Thoracic aorta (tissue), 2 donors: ENCODE data around the gene VPS50. TPM values are rescaled to one million over a fixed set of nuclear protein-coding genes. Genes with fewer than 3 reads are reported as not detected.

ENCODE experiments used
- ATAC-seq: fragments of 150-250 bp; one replicate; pipeline ENCODE4 v1.8.0; 2017; ENCODE audit warnings: low read depth; ENCODE audit not compliant: insufficient number of reproducible peaks, low FRiP score
- DNase-seq: peaks from one replicate; pipeline ENCODE4 v3.0.0-alpha.2; 2020; ENCODE audit warnings: low spot score
- H3K27ac ChIP-seq, 2 donors: fragments of 200-600 bp; sonication (generic); 1 replicate in 1 of 2; 2 replicates in 1 of 2; pipeline ENCODE4 v1.5.1; 2016; ENCODE audit warnings: mild to moderate bottlenecking in 2 of 2, moderate library complexity in 2 of 2
- H3K27me3 ChIP-seq: fragments of 200-600 bp; sonication (generic); replicated peaks from 2 replicates; pipeline ENCODE4 v1.6.0; 2016; ENCODE audit warnings: mild to moderate bottlenecking; ENCODE audit not compliant: insufficient read depth
- H3K36me3 ChIP-seq: fragments of 200-600 bp; sonication (generic); one replicate; pipeline ENCODE4 v1.5.1; 2016
- H3K4me1 ChIP-seq, 2 donors: fragments of 200-600 bp; sonication (generic); 1 replicate in 1 of 2; 2 replicates in 1 of 2; pipeline versions ENCODE4 v1.5.1 to v1.6.0; 2016; ENCODE audit warnings: low read depth in 2 of 2, mild to moderate bottlenecking in 1 of 2; ENCODE audit not compliant: control insufficient read depth in 1 of 2
- H3K4me3 ChIP-seq: fragments of 200-600 bp; sonication (generic); 2 replicates; pipeline ENCODE4 v1.5.1; 2016; ENCODE audit warnings: mild to moderate bottlenecking
- H3K9me3 ChIP-seq: fragments of 200-600 bp; sonication (generic); 2 replicates; pipeline ENCODE4 v1.5.1; 2016
- CTCF ChIP-seq: fragments of 200-600 bp; sonication (generic); IDR thresholded peaks from one replicate; pipeline ENCODE4 v1.5.1; 2019; ENCODE audit warnings: antibody characterized with exemption
- total RNA-seq, 2 donors: library from RNA; depleted of rRNA; stranded (reverse); fragments of >200 nt; gene quantifications; one replicate each; pipeline versions ENCODE4 v1.1.0 to v1.2.3, GENCODE V29; 2016

VPS50 gene
- total RNA-seq, 2 donors from 2014 or later, result 18.1 to 25.3 TPM

GRCh38 chr7:93196336-93196735 lies 35.8 kb upstream of the VPS50 start:
- no peak for DNase-seq
- Histone ChIP-seq H3K27me3 (no peaks in the 10 kb centered on the region), H3K4me3 (no peak overlapping the region), H3K36me3 (no peaks in the 10 kb centered on the region), H3K4me1 (no peaks in the 10 kb centered on the region), H3K9me3 (no peaks in the 10 kb centered on the region), H3K27ac (no peak overlapping the region)
- no peak for ATAC-seq
- no peak for TF ChIP-seq CTCF

DNA sequence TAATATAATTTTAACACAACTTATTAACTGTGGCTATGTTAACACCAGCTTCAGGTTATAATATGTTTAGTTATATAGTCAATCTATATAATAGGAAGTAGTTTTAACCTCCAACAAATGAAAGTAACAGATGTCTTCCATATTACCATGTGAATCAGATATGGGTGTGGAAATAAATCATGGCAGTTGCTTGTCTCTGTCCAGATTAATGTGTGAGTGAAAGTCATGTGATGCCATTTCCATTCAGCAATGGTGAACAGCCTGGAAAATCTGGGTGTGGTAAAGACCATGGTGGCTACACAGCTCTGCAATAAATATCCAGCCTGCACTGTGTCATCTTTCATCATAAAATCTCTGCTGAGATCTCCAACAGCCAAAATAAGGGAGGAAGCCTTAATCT lies 33.7 kb upstream of the VPS50 start:
- Histone ChIP-seq H3K27me3 (no peaks in the 10 kb centered on the region), H3K9me3 (no peaks in the 10 kb centered on the region), H3K4me3 (no peak overlapping the region), H3K27ac (no peak overlapping the region), H3K4me1 (no peaks in the 10 kb centered on the region), H3K36me3 (no peaks in the 10 kb centered on the region)
- no peak for DNase-seq
- TF ChIP-seq CTCF, result no peak
- no peak for ATAC-seq

GRCh38 chr7:93202594-93203250 lies 29.4 kb upstream of the VPS50 start:
- no peak for ATAC-seq
- Histone ChIP-seq H3K4me3 (no peak overlapping the region), H3K4me1 (no peaks in the 10 kb centered on the region), H3K9me3 (no peaks in the 10 kb centered on the region), H3K27ac (no peak overlapping the region), H3K36me3 (no peaks in the 10 kb centered on the region), H3K27me3 (no peaks in the 10 kb centered on the region)
- no peak for DNase-seq
- TF ChIP-seq CTCF, result no peak

DNA sequence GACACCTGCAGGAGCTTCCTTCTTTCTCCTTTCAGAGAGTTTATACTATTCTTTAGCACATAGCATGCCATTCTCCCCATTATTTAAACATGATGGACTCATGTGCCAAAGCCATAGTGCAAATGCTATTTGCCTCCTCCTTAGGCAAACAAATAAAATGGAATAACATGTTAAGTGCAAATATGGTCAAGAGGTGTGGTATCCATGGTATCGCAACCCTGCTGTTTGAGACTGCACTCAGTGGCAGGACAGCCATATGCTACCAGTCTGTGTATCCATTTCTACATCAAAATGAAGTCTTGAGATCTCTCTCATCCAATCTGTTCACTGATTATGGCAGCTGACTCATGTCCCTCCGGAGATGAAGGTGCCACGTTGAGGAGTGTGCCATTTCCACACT lies 28.7 kb upstream of the VPS50 start:
- no peak for TF ChIP-seq CTCF
- Histone ChIP-seq H3K9me3 (no peaks in the 10 kb centered on the region), H3K4me1 (no peaks in the 10 kb centered on the region), H3K36me3 (no peaks in the 10 kb centered on the region), H3K4me3 (no peak overlapping the region), H3K27me3 (no peaks in the 10 kb centered on the region), H3K27ac (no peak overlapping the region)
- DNase-seq, result no peak
- ATAC-seq, result no peak

DNA sequence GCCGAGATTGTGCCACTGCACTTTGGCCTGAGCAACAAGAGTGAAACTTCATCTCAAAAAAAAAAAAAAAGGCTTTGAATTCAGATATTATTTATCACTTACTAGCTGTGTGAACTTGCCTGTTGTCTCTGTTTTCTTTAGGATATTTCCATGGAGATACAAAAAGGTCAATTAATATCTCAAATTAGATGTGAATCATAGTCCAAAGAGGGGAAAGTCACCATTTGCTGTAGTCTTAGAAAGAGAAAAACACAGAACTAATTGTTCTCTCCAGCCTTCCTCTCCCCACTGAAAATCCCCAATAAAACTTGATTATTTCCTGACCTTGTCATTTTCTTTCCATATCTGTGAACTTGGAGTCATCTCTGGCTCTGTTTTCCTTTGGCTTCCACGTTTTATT lies 27.1 kb upstream of the VPS50 start:
- Histone ChIP-seq H3K27ac (no peak overlapping the region), H3K27me3 (no peaks in the 10 kb centered on the region), H3K4me3 (no peak overlapping the region), H3K36me3 (no peaks in the 10 kb centered on the region), H3K4me1 (no peaks in the 10 kb centered on the region), H3K9me3 (no peaks in the 10 kb centered on the region)
- no peak for TF ChIP-seq CTCF
- no peak for ATAC-seq
- no peak for DNase-seq
